ENCODE results near the gene CAPN14. TPM values are rescaled to one million over a fixed set of nuclear protein-coding genes. Genes with fewer than 3 reads are reported as not detected.
A peak's percentile ranks its signal among the peaks of the same experiment; 100 is the strongest.

The CAPN14 gene
- total RNA-seq, 2 donors from 2014 or later, result 0.12 to 0.26 TPM

GRCh38 chr2:31231571-31232302 lies 14.4 kb upstream of the CAPN14 start:
- ATAC-seq (peak in 1 of 2 donors; percentile 17), DNase-seq (no peak)
- intact Hi-C loops (cut with DNase I), result loop anchor here in 1 of 2 donors (5.0 kb wide), 1 partner anchor 91 kb away; no protein-coding TSS in a partner anchor

GRCh38 chr2:31230751-31231150 lies 13.4 kb upstream of the CAPN14 start:
- DNase-seq (no peak), ATAC-seq (no peak)
- intact Hi-C loops (cut with DNase I), result loop anchor here in 1 of 2 donors (5.0 kb wide), 1 partner anchor 92 kb away; no protein-coding TSS in a partner anchor

- DNase-seq (no peak), ATAC-seq (no peak)
- intact Hi-C loops (cut with DNase I), result no loop called here
These were observed 11.4 kb upstream of the CAPN14 start for GRCh38 chr2:31228717-31229116.

GRCh38 chr2:31227711-31228125 lies 10.4 kb upstream of the CAPN14 start:
- ATAC-seq, result peak in 1 of 2 donors; percentile 40
- intact Hi-C loops (cut with DNase I), result no loop called here

GRCh38 chr2:31227110-31227509 lies 9.8 kb upstream of the CAPN14 start:
- ATAC-seq, result peak in 1 of 2 donors; percentile 63
- intact Hi-C loops (cut with DNase I), result no loop called here
- DNase-seq, result no peak

More at GRCh38 chr2:31227711-31228125, 10.4 kb upstream of the CAPN14 start:
- no peak for DNase-seq

GRCh38 chr2:31226266-31226665 lies 9.0 kb upstream of the CAPN14 start:
- ATAC-seq (no peak), DNase-seq (no peak)
- intact Hi-C loops (cut with DNase I), result no loop called here

- ATAC-seq (no peak), DNase-seq (no peak)
- intact Hi-C loops (cut with DNase I), result no loop called here
These were observed 6.4 kb upstream of the CAPN14 start for GRCh38 chr2:31223749-31224148.

GRCh38 chr2:31223026-31223425 lies 5.7 kb upstream of the CAPN14 start:
- ATAC-seq (no peak), DNase-seq (no peak)
- intact Hi-C loops (cut with DNase I), result no loop called here

- ATAC-seq, result no peak
- intact Hi-C loops (cut with DNase I), result no loop called here
- DNase-seq, result no peak
These were observed 4.8 kb upstream of the CAPN14 start for GRCh38 chr2:31222071-31222470.

- no peak for DNase-seq
- intact Hi-C loops (cut with DNase I), result no loop called here
These were observed 4.2 kb upstream of the CAPN14 start for GRCh38 chr2:31221544-31221943.

GRCh38 chr2:31219131-31219969 lies 2.0 kb upstream of the CAPN14 start:
- intact Hi-C loops (cut with DNase I), result no loop called here
- ATAC-seq (peak in 1 of 2 donors; percentile 54), DNase-seq (no peak)

More at GRCh38 chr2:31221544-31221943, 4.2 kb upstream of the CAPN14 start:
- ATAC-seq, result no peak

GRCh38 chr2:31216734-31217133 lies 581 bp downstream of the CAPN14 start:
- no peak for DNase-seq
- ATAC-seq, result no peak
- intact Hi-C loops (cut with DNase I), result no loop called here

GRCh38 chr2:31214444-31214915 lies 2.8 kb downstream of the CAPN14 start:
- DNase-seq (no peak), ATAC-seq (no peak)
- intact Hi-C loops (cut with DNase I), result no loop called here

GRCh38 chr2:31213601-31214443 lies 3.5 kb downstream of the CAPN14 start:
- DNase-seq (no peak), ATAC-seq (no peak)
- intact Hi-C loops (cut with DNase I), result no loop called here

GRCh38 chr2:31212659-31213600 lies 4.4 kb downstream of the CAPN14 start:
- DNase-seq (no peak), ATAC-seq (peak in 1 of 2 donors; percentile 15)
- intact Hi-C loops (cut with DNase I), result no loop called here

- intact Hi-C loops (cut with DNase I), result no loop called here
- ATAC-seq (no peak), DNase-seq (no peak)
These were observed 9.1 kb downstream of the CAPN14 start for GRCh38 chr2:31208240-31208639.

- DNase-seq, result no peak
- intact Hi-C loops (cut with DNase I), result no loop called here
- no peak for ATAC-seq
These were observed 9.5 kb downstream of the CAPN14 start for GRCh38 chr2:31207790-31208189.

GRCh38 chr2:31205613-31206012 lies 11.7 kb downstream of the CAPN14 start:
- ATAC-seq (no peak), DNase-seq (no peak)
- intact Hi-C loops (cut with DNase I), result no loop called here
